ENCODE data around the gene RCAN3. TPM values are rescaled to one million over a fixed set of nuclear protein-coding genes. Genes with fewer than 3 reads are reported as not detected.

The RCAN3 gene
- total and polyA plus RNA-seq, 2 of the 13 experiments (the other 11 are each of a cell fraction or from before 2014, with no cell fraction given): 12.2 to 13.3 TPM

GRCh38 chr1:24567792-24568388 is 65.3 kb downstream of the RCAN3 start:
- no peaks in the 10 kb centered on the region for H4K20me1 ChIP-seq (ENCODE audit: insufficient read depth, low read length)
- no peaks in the 10 kb centered on the region for H3K9me3 ChIP-seq (ENCODE audit: low read length)
- intact Hi-C loops (cut with micrococcal nuclease; ENCODE audit: unreplicated experiment) (no loop called here), in situ Hi-C loops (cut with HindIII; ENCODE audit: extremely low pct_ligation_motif_present, low pct_unique_long_range_greater_than_20kb) (no loop called here)
- FAIRE-seq (peak; percentile 99), DNase-seq (ENCODE audit: low spot score) (peak; percentile 92), ATAC-seq (peak; percentile 97)
- no peak overlapping the region for H2AFZ ChIP-seq (ENCODE audit: low read length)
- no peaks in the 10 kb centered on the region for H3K79me2 ChIP-seq (ENCODE audit: insufficient read depth, low read length)
- no peaks in the 10 kb centered on the region for H3K36me3 ChIP-seq (replicated peaks in 1 of 2; ENCODE audit: control insufficient read depth in 1 of 2, insufficient read depth in 2 of 2, low read length in 2 of 2)
- no TSS peak for BruUV-seq (replicated peaks)
- CTCF ChIA-PET (ENCODE audit: low intra/inter-chr PET ratio, low total read pairs): interaction anchor here (2.0 kb wide), 1 partner anchor 19 kb away, joined by 5 read pairs; no protein-coding TSS in a partner anchor
- no peaks in the 10 kb centered on the region for H3K27me3 ChIP-seq (ENCODE audit: control insufficient read depth in 1 of 2, insufficient read depth in 2 of 2, low read length in 2 of 2)
- peak overlapping the region; percentile 52 for H3K9ac ChIP-seq (ENCODE audit: insufficient read depth, low read depth, low read length)
- peak overlapping the region; percentile 90 for H3K4me2 ChIP-seq (ENCODE audit: low read depth, low read length)
- WGBS (ENCODE audit: low lambda C conversion rate): 12% methylated on average over 5 of the region's 17 CpGs
- H3K27ac ChIP-seq (ENCODE audit: extremely low read length, insufficient read depth, low read length): peak overlapping the region; percentile 84
- POLR2A ChIA-PET: interaction anchor here (0.6 to 1.5 kb wide), 14 partner anchors 8 to 107 kb away, joined by 3 to 15 read pairs (median 3); partner anchors contain the start of genes NCMAP and RCAN3
- H3K4me1 ChIP-seq (ENCODE audit: insufficient read depth, low read length): peaks cover 72% of the 10 kb centered on the region
- H3K4me3 ChIP-seq (replicated peaks in 1 of 3; ENCODE audit: insufficient read depth in 1 of 3, low read depth in 2 of 3, low read length in 3 of 3): peak overlapping the region; percentile 36 to 69 (median 45); a peak in 4 of 6 replicates
- TF ChIP-seq ZNF790 (CRISPR knock-in tag; IDR thresholded peaks at IDR 0.05; ENCODE audit: borderline replicate concordance): 0 out of 2 replicates have a peak, but pooled peaks have one; percentile 40
- TF ChIP-seq CBX1 (IDR thresholded peaks at IDR 0.05; ENCODE audit: low read depth): no peak
- no peak for TF ChIP-seq ZNF703 (CRISPR knock-in tag; IDR thresholded peaks at IDR 0.05; ENCODE audit: borderline replicate concordance)
- no peak for TF ChIP-seq ZNF616 (CRISPR knock-in tag; IDR thresholded peaks at IDR 0.05; ENCODE audit: low read depth)
- no peak for TF ChIP-seq ZNF354B (CRISPR knock-in tag; IDR thresholded peaks at IDR 0.05)
- TF ChIP-seq KAT8 (CRISPR knock-in tag; IDR thresholded peaks at IDR 0.05): peak; percentile 82
- no peak for TF ChIP-seq POLR2A (IDR thresholded peaks at IDR 0.05; ENCODE audit: insufficient read depth in 1 of 2, low read depth in 2 of 2, low read length in 2 of 2)
- no peak for TF ChIP-seq ZNF234 (CRISPR knock-in tag; conservative IDR thresholded peaks at IDR 0.05)
- TF ChIP-seq TEAD2 (CRISPR knock-in tag; IDR thresholded peaks at IDR 0.05): no peak
- peak; percentile 33; the same call in 1 of the 2 replicates for TF ChIP-seq ZBTB21 (CRISPR knock-in tag; IDR thresholded peaks at IDR 0.05)
- peak; percentile 90 for TF ChIP-seq MIXL1 (CRISPR knock-in tag; IDR thresholded peaks at IDR 0.05)
- no peak for TF ChIP-seq ZBTB8A (CRISPR knock-in tag; IDR thresholded peaks at IDR 0.05; ENCODE audit: borderline replicate concordance, low read depth)
- TF ChIP-seq NCOA2 (CRISPR knock-in tag; IDR thresholded peaks at IDR 0.05): peak; percentile 92
- TF ChIP-seq ZNF337 (CRISPR knock-in tag; IDR thresholded peaks at IDR 0.05; ENCODE audit: borderline replicate concordance, low read depth): no peak
- TF ChIP-seq AGO2 (optimal IDR thresholded peaks at IDR 0.05; ENCODE audit: low read depth, low read length): no peak
- no peak for TF ChIP-seq NFYB (CRISPR knock-in tag; IDR thresholded peaks at IDR 0.05)
- TF ChIP-seq ZKSCAN1 (IDR thresholded peaks at IDR 0.05; ENCODE audit: low read length): no peak
- peak; percentile 72; the same call in 1 of the 2 replicates for TF ChIP-seq TOPORS (CRISPR knock-in tag; IDR thresholded peaks at IDR 0.05)
- TF ChIP-seq ATF4 (CRISPR knock-in tag; IDR thresholded peaks at IDR 0.05): no peak
- TF ChIP-seq EED (CRISPR knock-in tag; IDR thresholded peaks at IDR 0.05): no peak
- no peak for TF ChIP-seq NFE2L1 (CRISPR knock-in tag; IDR thresholded peaks at IDR 0.05; ENCODE audit: borderline replicate concordance)
- no peak for TF ChIP-seq EZH2 (conservative IDR thresholded peaks at IDR 0.05; ENCODE audit: low read depth, low read length)
- TF ChIP-seq ETV5 (CRISPR knock-in tag; IDR thresholded peaks at IDR 0.05; ENCODE audit: borderline replicate concordance): peak; percentile 85; the same call in 1 of the 2 replicates
- TF ChIP-seq PITX1 (CRISPR knock-in tag; IDR thresholded peaks at IDR 0.05): peak; percentile 92
- TF ChIP-seq E2F5 (CRISPR knock-in tag; conservative IDR thresholded peaks at IDR 0.05): no peak

Data from HepG2 (cell line).